ENCODE data around the gene MAP4. TPM values are rescaled to one million over a fixed set of nuclear protein-coding genes. Genes with fewer than 3 reads are reported as not detected.

MAP4 gene
- total RNA-seq, 1 experiment from 2014 or later = 150 TPM

- no peaks in the 10 kb centered on the region for H3K27me3 Mint-ChIP-seq (ENCODE audit: unreplicated experiment)
- peaks cover 11% of the 10 kb centered on the region for H3K36me3 Mint-ChIP-seq (ENCODE audit: insufficient read depth, unreplicated experiment)
- no peaks in the 10 kb centered on the region for H3K9me3 Mint-ChIP-seq (ENCODE audit: low read depth, unreplicated experiment)
- CTCF ChIA-PET = interaction anchor here (0.7 kb wide), 1 partner anchor 1826 kb away, joined by 3 read pairs; no protein-coding TSS in a partner anchor
- TF ChIP-seq CTCF (IDR thresholded peaks at IDR 0.05; ENCODE audit: unreplicated experiment) = no peak
- H3K4me3 Mint-ChIP-seq (ENCODE audit: low read depth, unreplicated experiment) = no peak overlapping the region
- no peak for DNase-seq
- no TSS peak for BruUV-seq (replicated peaks)
- H3K27ac Mint-ChIP-seq (ENCODE audit: unreplicated experiment) = no peak overlapping the region
- H3K4me1 Mint-ChIP-seq (ENCODE audit: low read depth, unreplicated experiment) = peaks cover 8% of the 10 kb centered on the region
- intact Hi-C loops (cut with micrococcal nuclease; ENCODE audit: unreplicated experiment) = no loop called here
These were observed 118.3 kb downstream of the MAP4 start for GRCh38 chr3:47897954-47898353.

GRCh38 chr3:47896736-47897135, 119.5 kb downstream of the MAP4 start:
- Mint-ChIP-seq H3K27me3 (ENCODE audit: unreplicated experiment) (no peaks in the 10 kb centered on the region), H3K9me3 (ENCODE audit: low read depth, unreplicated experiment) (no peaks in the 10 kb centered on the region), H3K4me1 (ENCODE audit: low read depth, unreplicated experiment) (peaks cover 8% of the 10 kb centered on the region), H3K27ac (ENCODE audit: unreplicated experiment) (no peak overlapping the region), H3K4me3 (ENCODE audit: low read depth, unreplicated experiment) (no peak overlapping the region), H3K36me3 (ENCODE audit: insufficient read depth, unreplicated experiment) (peaks cover 11% of the 10 kb centered on the region)
- no TSS peak for BruUV-seq (replicated peaks)
- CTCF ChIA-PET = no interaction called here
- TF ChIP-seq CTCF (IDR thresholded peaks at IDR 0.05; ENCODE audit: unreplicated experiment) = no peak
- no peak for DNase-seq
- intact Hi-C loops (cut with micrococcal nuclease; ENCODE audit: unreplicated experiment) = no loop called here

GRCh38 chr3:47895241-47895640, 121.0 kb downstream of the MAP4 start:
- intact Hi-C loops (cut with micrococcal nuclease; ENCODE audit: unreplicated experiment) = no loop called here
- no peaks in the 10 kb centered on the region for H3K27me3 Mint-ChIP-seq (ENCODE audit: unreplicated experiment)
- H3K27ac Mint-ChIP-seq (ENCODE audit: unreplicated experiment) = no peak overlapping the region
- TF ChIP-seq CTCF (IDR thresholded peaks at IDR 0.05; ENCODE audit: unreplicated experiment) = no peak
- H3K4me1 Mint-ChIP-seq (ENCODE audit: low read depth, unreplicated experiment) = peaks cover 8% of the 10 kb centered on the region
- H3K9me3 Mint-ChIP-seq (ENCODE audit: low read depth, unreplicated experiment) = no peaks in the 10 kb centered on the region
- H3K36me3 Mint-ChIP-seq (ENCODE audit: insufficient read depth, unreplicated experiment) = peaks cover 13% of the 10 kb centered on the region
- DNase-seq = no peak
- no peak overlapping the region for H3K4me3 Mint-ChIP-seq (ENCODE audit: low read depth, unreplicated experiment)
- no TSS peak for BruUV-seq (replicated peaks)
- CTCF ChIA-PET = no interaction called here

- intact Hi-C loops (cut with micrococcal nuclease; ENCODE audit: unreplicated experiment) = no loop called here
- no peaks in the 10 kb centered on the region for H3K27me3 Mint-ChIP-seq (ENCODE audit: unreplicated experiment)
- no peaks in the 10 kb centered on the region for H3K9me3 Mint-ChIP-seq (ENCODE audit: low read depth, unreplicated experiment)
- H3K27ac Mint-ChIP-seq (ENCODE audit: unreplicated experiment) = no peak overlapping the region
- BruUV-seq (replicated peaks) = no TSS peak
- no peaks in the 10 kb centered on the region for H3K4me1 Mint-ChIP-seq (ENCODE audit: low read depth, unreplicated experiment)
- H3K4me3 Mint-ChIP-seq (ENCODE audit: low read depth, unreplicated experiment) = no peak overlapping the region
- no peak for TF ChIP-seq CTCF (IDR thresholded peaks at IDR 0.05; ENCODE audit: unreplicated experiment)
- peaks cover 16% of the 10 kb centered on the region for H3K36me3 Mint-ChIP-seq (ENCODE audit: insufficient read depth, unreplicated experiment)
- no peak for DNase-seq
- CTCF ChIA-PET = interaction anchor here (0.5 to 1.1 kb wide), 3 partner anchors 13 to 735 kb away, joined by 3 to 4 read pairs (median 3); no protein-coding TSS in a partner anchor
These were observed 123.8 kb downstream of the MAP4 start for GRCh38 chr3:47892286-47893040.

Data from Calu3 (cell line).